ENCODE data around the gene OR8H2.
"Not testable (repeated sequence)": the region's sequence is repeated elsewhere in the genome, so short reads cannot be mapped to it uniquely, and the experiment has no call there.

OR8H2 gene, protein sequence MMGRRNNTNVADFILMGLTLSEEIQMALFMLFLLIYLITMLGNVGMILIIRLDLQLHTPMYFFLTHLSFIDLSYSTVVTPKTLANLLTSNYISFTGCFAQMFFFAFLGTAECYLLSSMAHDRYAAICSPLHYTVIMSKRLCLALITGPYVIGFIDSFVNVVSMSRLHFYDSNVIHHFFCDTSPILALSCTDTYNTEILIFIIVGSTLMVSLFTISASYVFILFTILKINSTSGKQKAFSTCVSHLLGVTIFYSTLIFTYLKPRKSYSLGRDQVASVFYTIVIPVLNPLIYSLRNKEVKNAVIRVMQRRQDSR

GRCh38 chr11:56103210-56103737, at the start of gene OR8H2:
TSS of gene OR8H2 (plus strand) at chr11:56103687. CDS start at chr11:56105043, 1,356 bp downstream.
- DNase-seq, result no peak

- DNase-seq, result not testable (repeated sequence)
Observed at GRCh38 chr11:56056366-56056765, 47.1 kb upstream of the OR8H2 start.

GRCh38 chr11:56057661-56058237, 45.7 kb upstream of the OR8H2 start:
- DNase-seq, result not testable (repeated sequence)

DNA sequence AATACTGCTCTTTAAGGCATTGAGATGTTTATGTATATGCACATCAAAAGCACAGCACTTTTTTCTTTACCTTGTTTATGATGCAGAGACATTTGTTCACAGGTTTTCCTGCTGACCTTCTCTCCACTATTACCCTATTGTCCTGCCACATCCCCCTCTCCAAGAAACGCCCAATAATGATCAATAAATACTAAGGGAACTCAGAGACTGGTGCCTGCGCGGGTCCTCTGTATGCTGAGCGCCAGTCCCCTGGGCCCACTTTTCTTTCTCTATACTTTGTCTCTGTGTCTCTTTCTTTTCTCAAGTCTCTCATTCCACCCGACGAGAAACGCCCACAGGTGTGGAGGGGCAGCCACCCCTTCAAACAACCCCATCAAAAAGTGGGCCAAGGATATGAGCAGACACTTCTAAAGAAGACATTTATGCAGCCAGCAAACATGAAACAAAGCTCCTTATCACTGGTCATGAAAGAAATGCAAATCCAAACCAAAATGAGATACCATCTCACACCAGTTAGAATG, 45.2 kb upstream of the OR8H2 start:
- not testable (repeated sequence) for DNase-seq

- DNase-seq, result no peak
Observed at GRCh38 chr11:56066980-56067379, 36.5 kb upstream of the OR8H2 start.

DNA sequence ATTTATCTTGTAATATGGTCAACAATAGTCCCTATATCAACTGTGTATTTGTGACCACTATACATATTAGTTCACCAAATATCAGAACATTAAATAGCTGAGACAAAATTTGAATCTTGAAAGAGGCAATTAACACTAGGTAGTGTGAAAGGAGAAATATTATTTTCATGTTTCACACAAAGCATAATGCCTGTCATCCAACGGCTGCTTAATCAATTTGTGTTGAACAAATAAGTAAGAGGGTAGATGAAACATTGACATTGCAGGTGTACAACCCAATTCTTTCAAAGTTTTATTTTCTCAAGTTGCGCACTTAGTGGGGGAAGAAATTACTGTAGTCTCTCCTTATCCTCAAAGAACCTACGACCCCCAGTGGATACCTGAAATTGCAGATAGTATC, 13.8 kb upstream of the OR8H2 start:
- no peak for DNase-seq

DNA sequence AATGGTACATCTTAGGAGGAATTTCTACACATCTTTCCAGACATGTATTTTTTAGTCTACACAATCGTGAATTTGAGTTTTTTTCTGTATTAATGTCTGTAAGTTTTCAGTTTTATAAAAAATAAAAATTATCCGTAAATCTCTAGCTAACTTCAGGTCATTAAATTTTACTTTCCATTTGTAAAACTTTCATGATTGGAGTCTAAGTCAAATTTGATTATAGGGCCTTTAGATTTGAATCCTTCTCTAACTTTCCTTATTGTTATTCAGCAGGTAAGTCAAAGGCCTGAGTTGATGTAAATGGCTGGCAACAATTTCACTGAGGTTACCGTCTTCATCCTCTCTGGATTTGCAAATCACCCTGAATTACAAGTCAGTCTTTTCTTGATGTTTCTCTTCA, 10.5 kb upstream of the OR8H2 start, which contains the start of gene OR8I2:
Gene OR8I2, plus strand, starts transcription at position 301 of the 400 bp plus-strand sequence. Its CDS starts 0 bp downstream, at position 301.
- DNase-seq, result no peak

- no peak for DNase-seq
Observed at GRCh38 chr11:56122073-56122472, 18.6 kb downstream of the OR8H2 start, which contains the start of gene OR8H3. TSS of gene OR8H3 (plus strand) at chr11:56122373. CDS start at chr11:56122373, 0 bp downstream.

GRCh38 chr11:56140151-56140661, 36.7 kb downstream of the OR8H2 start, which contains the start of gene OR8J3:
TSS of gene OR8J3 (minus strand) at chr11:56140201. CDS start at chr11:56137718, 2,483 bp downstream.
- no peak for DNase-seq

DNA sequence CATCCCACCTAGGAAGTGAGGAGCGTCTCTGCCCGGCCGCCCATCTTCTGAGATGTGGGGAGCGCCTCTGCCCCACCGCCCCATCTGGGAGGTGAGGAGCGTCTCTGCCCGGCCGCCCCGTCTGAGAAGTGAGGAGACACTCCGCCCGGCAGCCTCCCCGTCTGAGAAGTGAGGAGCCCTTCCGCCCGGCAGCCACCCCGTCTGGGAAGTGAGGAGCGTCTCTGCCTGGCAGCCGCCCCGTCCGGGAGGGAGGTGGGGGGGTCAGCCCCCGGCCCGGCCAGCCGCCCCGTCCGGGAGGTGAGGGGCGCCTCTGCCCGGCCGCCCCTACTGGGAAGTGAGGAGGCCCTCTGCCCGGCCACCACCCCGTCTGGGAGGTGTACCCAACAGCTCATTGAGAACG, 40.2 kb downstream of the OR8H2 start:
- DNase-seq, result not testable (repeated sequence)

- DNase-seq, result no peak
Observed at GRCh38 chr11:56151376-56151775, 47.9 kb downstream of the OR8H2 start.

- DNase-seq, result no peak
Observed at GRCh38 chr11:56152333-56152732, 48.8 kb downstream of the OR8H2 start.
